ENCODE results near the gene SLC47A2.

- TF ChIP-seq POLR2A (IDR thresholded peaks at IDR 0.05; ENCODE audit: low read depth, low read length) (no peak), TAF1 (IDR thresholded peaks at IDR 0.05; ENCODE audit: low read depth, low read length) (no peak), POLR2AphosphoS5 (IDR thresholded peaks at IDR 0.05; ENCODE audit: low read depth, low read length) (no peak), SPI1 (IDR thresholded peaks at IDR 0.05; ENCODE audit: low read depth, low read length) (no peak)
Observed at GRCh38 chr17:19703106-19703827, 13.1 kb downstream of the SLC47A2 start.

Data from GM12891 (cell line).